OCI-M2 (cell line): ENCODE results near the gene RCAN1.

ENCODE experiments used
- DNase-seq: peaks from one replicate; lab custom pipeline; 2025; ENCODE audit not compliant: unreplicated experiment; lab: John Stamatoyannopoulos, UW

RCAN1 gene

GRCh38 chr21:34614628-34615486, at the start of gene RCAN1:
Gene RCAN1, minus strand, starts transcription at chr21:34615113. Its CDS starts 102 bp downstream, at chr21:34615011.
- peak; percentile 81 for DNase-seq

GRCh38 chr21:34661848-34662247, 46.9 kb upstream of the RCAN1 start:
- DNase-seq: no peak

- DNase-seq: no peak
Measured at GRCh38 chr21:34653522-34653921, 38.6 kb upstream of the RCAN1 start.

- DNase-seq: no peak
Measured at GRCh38 chr21:34651642-34652041, 36.7 kb upstream of the RCAN1 start.

GRCh38 chr21:34650861-34651431, 36.0 kb upstream of the RCAN1 start:
- DNase-seq: no peak

GRCh38 chr21:34649400-34649799, 34.5 kb upstream of the RCAN1 start:
- DNase-seq: no peak

GRCh38 chr21:34648739-34649297, 33.9 kb upstream of the RCAN1 start:
- DNase-seq: no peak

GRCh38 chr21:34647555-34647954, 32.6 kb upstream of the RCAN1 start:
- DNase-seq: no peak

GRCh38 chr21:34644825-34645224, 29.9 kb upstream of the RCAN1 start:
- DNase-seq: no peak

- no peak for DNase-seq
Measured at GRCh38 chr21:34642211-34643075, 27.5 kb upstream of the RCAN1 start.

GRCh38 chr21:34640858-34641257, 25.9 kb upstream of the RCAN1 start:
- DNase-seq: no peak

- DNase-seq: no peak
Measured at GRCh38 chr21:34639882-34640788, 25.2 kb upstream of the RCAN1 start.

- DNase-seq: no peak
Measured at GRCh38 chr21:34639250-34639649, 24.3 kb upstream of the RCAN1 start.

GRCh38 chr21:34636961-34637360, 22.0 kb upstream of the RCAN1 start:
- DNase-seq: no peak

- no peak for DNase-seq
Measured at GRCh38 chr21:34635307-34635706, 20.4 kb upstream of the RCAN1 start.

GRCh38 chr21:34632498-34632897, 17.6 kb upstream of the RCAN1 start:
- no peak for DNase-seq

GRCh38 chr21:34630536-34631143, 15.7 kb upstream of the RCAN1 start:
- DNase-seq: no peak

- DNase-seq: no peak
Measured at GRCh38 chr21:34626131-34626530, 11.2 kb upstream of the RCAN1 start.

- no peak for DNase-seq
Measured at GRCh38 chr21:34625030-34625593, 10.2 kb upstream of the RCAN1 start.

GRCh38 chr21:34623516-34623915, 8.6 kb upstream of the RCAN1 start:
- no peak for DNase-seq
